Stimulated activated CD4-positive, alpha-beta T cell treated with anti-CD3 and anti-CD28 coated beads, Interleukin-12 subunit alpha, Interleukin-12 subunit beta, amount 100 ng/mL, for 4 hours (primary cell): Measurements from ENCODE around the gene BIN1.
"Not testable (repeated sequence)": the region's sequence is repeated elsewhere in the genome, so short reads cannot be mapped to it uniquely, and the experiment has no call there.

Source experiments
- DNase-seq: peaks from one replicate; pipeline ENCODE4 v3.0.0-alpha.2; 2020

Gene BIN1

GRCh38 chr2:127043367-127044164, 63.4 kb downstream of the BIN1 start:
- no peak for DNase-seq

- no peak for DNase-seq
Observed at GRCh38 chr2:127041259-127041970, 65.5 kb downstream of the BIN1 start.

- DNase-seq = no peak
Observed at GRCh38 chr2:127040169-127040568, 66.8 kb downstream of the BIN1 start.

GRCh38 chr2:127039387-127040031, 67.4 kb downstream of the BIN1 start:
- DNase-seq = no peak

GRCh38 chr2:127037476-127037875, 69.5 kb downstream of the BIN1 start:
- no peak for DNase-seq

- no peak for DNase-seq
Observed at GRCh38 chr2:127034883-127035611, 71.9 kb downstream of the BIN1 start.

- no peak for DNase-seq
Observed at GRCh38 chr2:127034051-127034450, 72.9 kb downstream of the BIN1 start.

- DNase-seq = no peak
Observed at GRCh38 chr2:127032621-127033020, 74.3 kb downstream of the BIN1 start.

- DNase-seq = no peak
Observed at GRCh38 chr2:127029350-127030051, 77.5 kb downstream of the BIN1 start.

GRCh38 chr2:127028745-127029144, 78.2 kb downstream of the BIN1 start:
- DNase-seq = not testable (repeated sequence)

GRCh38 chr2:127027715-127028114, 79.2 kb downstream of the BIN1 start:
- no peak for DNase-seq

GRCh38 chr2:127025359-127026166, 81.4 kb downstream of the BIN1 start:
- peak; percentile 55 for DNase-seq

GRCh38 chr2:127024769-127025358, 82.1 kb downstream of the BIN1 start:
- DNase-seq = no peak

- DNase-seq = no peak
Observed at GRCh38 chr2:127023504-127023903, 83.5 kb downstream of the BIN1 start.

GRCh38 chr2:127022817-127023216, 84.1 kb downstream of the BIN1 start:
- DNase-seq = no peak

- no peak for DNase-seq
Observed at GRCh38 chr2:127020536-127020935, 86.4 kb downstream of the BIN1 start.

GRCh38 chr2:127017548-127017947, 89.4 kb downstream of the BIN1 start:
- DNase-seq = no peak

- DNase-seq = no peak
Observed at GRCh38 chr2:127016329-127016728, 90.6 kb downstream of the BIN1 start.

GRCh38 chr2:127015106-127015910, 91.6 kb downstream of the BIN1 start:
- no peak for DNase-seq

- DNase-seq = no peak
Observed at GRCh38 chr2:127014630-127015029, 92.3 kb downstream of the BIN1 start.
